ENCODE results near the gene MMS22L.
A peak's percentile ranks its signal among the peaks of the same experiment; 100 is the strongest.
"Not testable (repeated sequence)": the region's sequence is repeated elsewhere in the genome, so short reads cannot be mapped to it uniquely, and the experiment has no call there.

Gene MMS22L

DNA sequence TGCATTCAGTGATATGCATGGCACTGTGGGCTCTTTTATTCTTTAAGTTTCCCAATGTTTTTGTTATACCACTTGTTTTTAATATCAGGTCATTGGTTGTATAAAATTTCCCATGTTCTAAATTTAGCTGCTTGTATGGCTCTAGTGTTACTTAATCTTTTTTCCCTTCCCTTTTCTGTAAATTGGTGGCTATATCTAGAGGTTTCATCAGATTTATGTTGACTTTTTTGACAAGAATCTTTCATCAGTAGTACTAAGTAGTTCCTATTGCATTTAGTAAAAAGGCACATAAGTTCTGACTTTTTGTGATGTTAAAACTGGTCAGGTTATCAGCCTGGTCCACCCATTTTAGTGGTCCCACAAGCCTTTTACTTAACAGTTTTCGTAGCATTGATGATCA is 51.1 kb downstream of the MMS22L start:
- DNase-seq, result no peak

DNA sequence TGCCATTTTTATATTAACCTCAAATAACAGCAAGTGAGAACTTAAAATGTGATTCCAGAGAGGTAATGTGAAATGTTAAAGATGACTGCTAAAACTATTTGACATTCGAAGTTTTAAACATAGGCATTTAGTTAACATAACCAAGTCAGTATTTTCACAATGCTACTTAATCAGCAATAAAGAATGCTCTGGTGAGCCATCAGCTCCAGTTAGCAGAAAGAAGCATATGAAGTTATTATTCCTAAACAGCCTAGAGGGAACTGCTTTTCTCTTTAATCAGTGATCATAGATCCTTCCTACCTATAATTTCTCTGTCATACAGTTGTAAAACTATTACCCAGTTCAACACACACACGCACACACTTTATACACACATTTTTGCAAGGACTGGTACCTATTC is 60.1 kb downstream of the MMS22L start:
- DNase-seq, result no peak

DNA sequence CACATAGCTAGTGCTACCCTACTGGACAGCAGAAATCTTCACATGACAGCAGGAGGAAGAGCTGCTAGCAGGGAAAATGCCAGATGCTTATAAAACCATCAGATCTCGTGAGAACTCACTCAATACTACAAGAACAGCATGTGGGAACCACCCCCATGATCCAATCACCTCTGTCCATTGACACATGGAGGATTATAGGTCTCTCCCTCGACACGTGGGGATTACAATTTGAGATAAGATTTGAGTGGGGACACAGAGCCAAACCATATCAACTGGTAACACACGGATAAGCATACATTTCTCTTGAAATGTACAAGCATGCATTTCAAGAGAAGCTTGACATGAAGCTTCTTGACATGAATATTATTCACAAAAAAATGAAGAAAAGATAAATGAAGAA is 64.1 kb downstream of the MMS22L start:
- DNase-seq, result no peak

DNA sequence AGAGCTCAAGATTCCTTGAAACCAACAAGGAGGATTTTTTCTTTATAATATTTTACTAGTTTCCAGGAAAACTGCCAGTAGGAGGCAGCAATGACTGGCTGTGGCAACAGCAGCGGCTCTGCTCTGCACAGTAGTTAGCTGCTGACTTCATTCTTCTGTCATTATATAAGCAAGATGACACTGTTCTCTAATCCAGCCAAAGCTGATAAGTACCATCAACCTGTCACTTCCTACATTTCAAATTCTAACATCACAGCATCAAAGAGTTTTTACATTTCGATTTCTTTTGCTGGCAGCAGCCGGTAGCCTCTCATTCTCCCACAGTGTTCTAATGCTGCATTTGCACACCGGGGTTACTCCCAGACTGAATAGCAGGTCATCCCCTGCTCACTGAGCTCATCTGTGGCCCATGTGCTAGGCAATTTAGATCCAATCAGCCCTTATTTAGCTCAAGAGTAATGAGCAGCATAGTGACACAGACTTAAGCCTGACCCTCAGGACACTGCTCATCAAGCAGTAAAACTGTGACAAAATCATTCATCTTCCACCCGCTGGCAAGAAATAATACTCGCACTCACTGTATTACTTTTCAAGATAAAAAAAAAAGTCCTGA is 67.8 kb downstream of the MMS22L start:
- peak in 1 of 2 donors; percentile 2 for DNase-seq

DNA sequence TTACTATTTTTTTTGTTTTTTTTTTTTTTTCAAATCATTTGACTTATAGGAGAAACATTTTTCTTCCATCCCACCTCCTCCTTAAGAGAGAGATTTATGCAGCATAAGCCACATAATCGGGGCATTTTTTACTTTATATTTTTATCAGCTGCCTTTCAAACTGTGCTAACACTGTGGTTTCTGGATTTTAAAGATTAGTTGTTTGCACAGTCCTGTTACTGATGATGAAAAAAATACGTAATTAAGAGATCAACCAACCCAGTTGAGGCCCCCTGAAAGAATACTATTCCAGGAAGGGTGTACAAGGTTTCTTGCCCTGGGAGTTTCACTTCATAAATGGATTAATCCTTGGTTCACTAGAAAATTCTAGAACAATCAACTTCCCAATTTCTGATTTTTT is 68.3 kb downstream of the MMS22L start:
- no peak for DNase-seq

DNA sequence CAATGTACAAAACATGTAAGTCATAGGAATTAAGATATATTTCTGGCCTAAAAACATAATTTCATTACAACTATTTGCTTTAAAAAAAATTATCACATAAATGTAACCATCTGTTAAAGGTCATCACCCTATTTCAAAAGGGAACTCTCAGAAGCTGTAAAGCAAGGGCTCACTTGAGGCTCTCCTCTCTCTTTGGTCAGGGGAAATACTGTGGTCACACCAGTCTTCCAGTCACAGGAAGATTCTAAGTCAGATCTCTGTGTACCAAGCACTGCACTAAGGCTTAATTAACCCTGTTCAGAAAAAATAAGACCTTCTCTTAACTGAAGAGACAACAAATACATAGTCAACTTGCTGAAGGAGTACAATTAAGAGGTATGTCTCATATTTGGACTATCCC is 75.6 kb downstream of the MMS22L start:
- no peak for DNase-seq

DNA sequence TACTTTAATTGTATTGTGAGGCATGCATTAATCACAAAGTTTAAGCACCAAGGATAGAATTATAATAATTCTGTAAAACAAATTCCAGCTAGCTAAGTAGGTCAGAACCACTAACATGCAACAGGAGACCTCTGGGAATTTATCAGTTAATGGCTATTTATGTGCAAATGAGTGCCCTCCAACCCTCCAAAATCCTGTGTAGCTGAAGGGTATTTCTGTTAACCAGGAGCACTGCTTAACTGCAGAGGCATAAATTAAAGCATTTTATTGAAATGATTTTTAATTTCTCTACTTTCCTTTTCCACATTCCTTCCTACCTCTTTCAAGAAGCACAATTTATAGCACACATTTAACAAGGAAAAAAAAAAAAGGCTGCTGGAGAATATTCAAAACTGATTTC is 77.0 kb downstream of the MMS22L start:
- DNase-seq, result no peak

DNA sequence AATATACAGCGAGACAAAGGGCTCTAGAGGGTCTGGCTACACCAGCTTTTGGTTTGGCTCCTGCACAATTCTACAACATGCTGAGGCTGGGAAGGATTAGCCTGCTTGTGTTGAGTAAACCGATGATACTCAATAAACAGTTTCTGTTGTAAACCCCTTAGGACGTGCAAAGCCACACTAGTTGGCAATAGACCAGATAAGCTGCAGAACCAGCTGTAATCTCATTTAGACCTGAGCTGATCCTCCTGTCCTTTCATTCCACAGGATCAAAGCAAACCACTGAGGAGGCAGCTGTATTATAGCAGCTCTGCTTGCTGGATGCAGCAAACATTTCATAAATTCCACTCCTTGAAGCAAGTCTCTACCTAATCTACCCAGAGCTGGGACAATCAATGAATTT is 79.7 kb downstream of the MMS22L start:
- no peak for DNase-seq

DNA sequence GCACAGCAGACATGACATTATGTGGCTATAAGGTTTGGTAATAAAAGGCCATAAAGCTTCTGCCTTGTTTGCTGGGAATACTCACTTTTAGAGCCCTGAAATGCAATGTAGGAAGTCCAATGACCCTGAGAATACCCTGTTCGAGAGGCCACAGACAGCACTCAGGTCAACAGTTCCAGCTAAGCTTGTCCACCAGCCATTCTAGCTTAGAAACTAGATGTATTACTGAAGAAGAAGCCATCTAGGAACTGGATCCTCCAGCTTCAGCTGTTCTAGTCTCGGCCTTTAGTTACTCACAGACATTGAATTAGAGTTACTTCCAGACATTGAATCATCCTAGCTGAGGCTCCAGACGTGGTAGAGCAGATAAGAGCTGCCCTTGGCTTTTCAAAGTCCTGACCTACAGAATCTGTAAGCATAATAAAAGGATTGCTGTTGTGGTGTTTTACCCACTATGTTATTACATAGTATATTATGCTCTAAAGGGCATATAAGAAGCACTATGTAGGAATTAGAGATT is 84.9 kb downstream of the MMS22L start:
- no peak for DNase-seq

DNA sequence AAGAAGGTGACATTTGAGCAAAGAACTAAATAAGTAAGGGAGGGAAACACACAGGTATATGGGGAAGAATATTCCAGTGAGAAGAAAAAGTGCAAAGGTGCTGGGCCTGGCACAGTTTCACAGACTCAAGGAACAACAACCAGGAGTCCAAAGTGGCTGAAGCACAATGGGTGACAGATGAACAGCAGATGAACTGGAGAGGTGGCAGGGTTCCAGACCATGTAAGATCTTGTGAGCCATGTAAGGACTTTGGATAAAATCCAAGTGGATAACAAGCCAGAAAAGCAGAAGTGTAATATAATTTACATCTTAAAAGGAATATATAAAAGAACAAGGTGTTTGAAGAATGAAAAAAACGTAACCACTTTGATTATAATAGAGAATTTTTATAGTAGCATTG is 87.9 kb downstream of the MMS22L start:
- no peak for DNase-seq

DNA sequence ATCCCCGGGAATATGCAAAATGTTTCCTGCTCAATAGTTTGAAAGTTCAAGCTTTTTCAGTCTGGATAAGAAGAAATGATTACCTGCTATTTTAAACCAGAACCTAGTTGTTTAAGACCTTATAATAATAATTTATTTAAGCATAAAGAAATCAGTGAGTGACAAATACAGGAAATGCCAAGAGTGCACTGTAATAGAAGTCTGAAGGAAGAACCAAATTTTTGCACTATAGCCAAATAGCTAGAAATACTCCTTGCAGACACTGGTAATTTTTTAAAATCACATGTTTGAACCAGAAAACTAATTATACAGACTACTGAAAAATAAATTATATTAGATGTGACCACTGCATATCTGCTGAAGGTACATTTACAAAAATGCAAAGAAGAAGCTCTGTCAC is 93.2 kb downstream of the MMS22L start:
- no peak for DNase-seq

DNA sequence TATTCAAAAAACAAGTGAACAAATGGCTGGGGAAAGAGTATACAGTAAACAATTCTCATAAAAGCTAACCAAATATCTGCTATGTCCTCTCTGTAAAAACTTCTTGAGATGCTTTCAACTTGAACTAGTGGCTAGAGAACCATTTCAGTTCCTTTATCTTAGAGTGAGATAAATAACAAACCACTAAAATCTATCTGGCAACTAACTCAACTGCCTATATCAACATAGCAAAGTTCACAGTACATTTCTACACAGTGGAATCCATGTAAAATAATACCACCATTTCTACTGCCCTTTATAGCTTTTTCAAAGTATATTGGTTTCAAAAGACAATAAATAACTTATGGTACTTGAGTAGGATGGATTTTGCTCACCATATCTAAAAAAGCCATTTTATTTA is 95.1 kb downstream of the MMS22L start:
- no peak for DNase-seq

DNA sequence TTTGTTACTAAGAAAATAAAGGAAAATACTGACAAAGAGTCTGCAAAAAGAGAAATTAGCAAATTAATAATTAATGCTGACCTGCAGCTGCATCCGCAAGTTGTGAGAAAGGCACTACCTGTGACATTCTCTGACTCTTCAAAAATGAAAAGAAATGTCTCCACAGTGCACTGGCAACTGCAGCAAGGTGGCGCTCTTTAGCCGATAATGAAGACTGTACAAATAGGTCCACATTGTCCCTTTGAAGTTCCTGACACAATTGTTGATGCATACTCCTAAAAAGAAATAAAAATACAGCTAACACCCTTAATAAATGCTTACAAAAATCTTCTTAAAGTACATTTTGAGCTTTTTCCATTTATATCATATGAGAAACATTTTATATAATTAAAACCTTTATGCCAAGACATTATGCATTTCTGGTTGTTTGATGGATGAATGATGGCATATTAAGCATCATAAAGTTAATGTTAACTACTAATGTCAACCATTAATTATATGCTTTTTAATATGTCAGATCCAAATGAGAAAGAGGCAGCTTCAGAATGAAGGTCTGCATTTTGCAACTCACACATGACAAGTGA is 96.5 kb downstream of the MMS22L start:
- peak; percentile 68 to 70 for DNase-seq

DNA sequence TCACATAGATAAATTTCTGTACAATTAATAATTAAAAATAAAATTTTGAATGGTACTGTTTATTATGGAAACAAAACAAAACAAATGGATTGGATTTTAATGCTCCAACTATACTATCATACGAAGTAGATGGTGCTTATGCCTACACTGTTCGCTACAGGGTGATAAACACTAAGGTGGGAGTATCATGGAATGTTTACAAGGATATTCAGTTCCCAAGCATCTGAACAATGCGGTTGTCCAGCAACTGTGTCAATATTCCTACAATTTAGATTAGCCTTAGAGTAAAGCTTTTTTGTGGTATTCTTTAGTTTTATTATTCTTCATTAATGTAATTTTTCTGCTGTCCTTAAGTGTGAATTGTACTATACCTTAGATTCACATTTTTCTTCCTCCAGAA is 105.1 kb downstream of the MMS22L start:
- DNase-seq, result no peak

DNA sequence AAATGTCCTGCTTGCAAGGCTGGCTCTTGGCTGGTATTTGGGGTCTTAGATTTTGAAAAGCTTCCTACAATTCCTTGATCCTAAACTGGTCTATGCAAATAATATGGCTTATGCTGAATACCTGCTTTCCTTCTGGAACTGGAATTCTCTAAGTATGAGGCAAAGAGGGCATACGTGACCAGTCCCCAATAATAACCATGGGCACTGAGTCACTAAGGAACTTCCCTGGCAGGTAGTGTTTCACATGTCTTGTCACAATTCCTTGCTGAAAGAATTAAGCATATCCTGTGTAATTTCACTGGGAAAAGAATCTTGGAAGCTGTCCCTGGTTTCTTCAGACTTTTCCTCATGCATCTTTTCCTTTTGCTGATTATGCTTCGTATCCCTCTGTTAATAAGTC is 106.5 kb downstream of the MMS22L start:
- no peak for DNase-seq

DNA sequence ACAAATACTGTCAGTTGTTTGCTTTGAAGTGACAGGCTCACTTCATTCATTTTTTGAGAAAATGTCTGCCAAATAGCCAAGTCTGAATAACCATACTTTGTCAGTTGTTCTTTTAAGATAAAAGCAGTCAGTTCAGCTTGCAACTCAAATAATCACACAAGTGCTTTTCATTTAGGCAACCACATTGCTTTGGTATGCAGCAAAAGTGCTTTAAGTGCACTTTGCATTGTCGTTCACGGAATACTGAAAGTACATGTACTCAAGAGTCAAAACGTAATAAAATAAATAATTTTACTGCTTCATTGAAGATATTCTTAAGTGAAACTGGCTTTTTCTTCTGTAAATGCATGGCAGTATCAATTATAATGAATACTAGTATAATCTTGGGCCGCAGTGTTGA is 107.2 kb downstream of the MMS22L start:
- DNase-seq, result no peak

DNA sequence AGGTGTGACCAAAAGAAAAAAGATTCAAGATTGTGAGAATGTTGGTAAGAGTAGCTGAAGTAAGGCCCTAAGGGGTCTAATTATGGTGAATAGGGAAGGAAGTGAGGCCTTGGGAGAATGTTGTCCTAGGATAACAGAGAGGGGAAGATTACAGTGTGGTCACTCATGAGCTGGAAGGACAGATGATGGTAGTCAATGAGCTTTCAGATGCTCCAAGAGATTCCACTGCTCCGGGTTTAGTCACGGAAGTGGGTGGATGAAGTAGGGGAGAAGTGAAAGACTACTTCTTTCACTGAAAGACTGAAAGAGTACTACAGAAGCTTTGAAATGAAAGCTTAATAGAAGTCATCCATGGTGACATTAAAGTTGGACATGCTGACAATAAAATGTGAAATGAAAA is 108.5 kb downstream of the MMS22L start:
- DNase-seq, result no peak

DNA sequence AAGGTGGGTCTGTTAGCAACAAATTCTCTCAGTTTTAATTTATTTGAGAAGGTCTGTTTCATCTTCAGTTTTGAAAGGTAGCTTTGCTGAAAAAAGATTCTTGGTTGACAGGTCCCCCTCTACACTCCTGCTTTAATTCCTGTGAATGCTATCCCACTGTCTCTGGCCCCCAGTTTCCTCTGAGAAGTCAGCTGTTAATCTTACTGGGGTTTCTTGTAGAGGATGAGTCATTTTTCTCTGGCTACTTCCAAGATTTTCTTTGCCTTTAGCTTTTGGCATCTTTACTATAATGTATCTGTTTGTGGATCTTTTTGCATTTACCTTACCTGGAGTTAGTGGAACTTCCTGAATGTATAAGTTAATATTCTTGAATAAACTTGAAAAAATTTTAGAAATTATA is 122.7 kb downstream of the MMS22L start:
- no peak for DNase-seq

DNA sequence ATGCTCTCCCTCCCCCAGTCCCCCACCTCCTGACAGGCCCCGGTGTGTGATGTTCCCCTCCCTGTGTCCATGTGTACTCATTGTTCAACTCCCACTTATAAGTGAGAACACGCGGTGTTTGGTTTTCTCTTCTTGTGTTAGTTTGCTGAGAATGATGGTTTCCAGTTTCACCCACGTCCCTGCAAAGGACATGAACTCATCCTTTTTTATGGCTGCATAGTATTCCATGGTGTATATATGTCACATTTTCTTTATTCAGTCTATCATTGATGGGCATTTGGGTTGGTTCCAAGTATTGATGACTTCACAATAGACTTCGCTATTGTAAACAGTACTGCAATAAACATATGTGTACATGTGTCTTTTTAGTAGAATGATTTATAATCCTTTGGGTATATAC is 127.6 kb downstream of the MMS22L start:
- DNase-seq, result not testable (repeated sequence)

DNA sequence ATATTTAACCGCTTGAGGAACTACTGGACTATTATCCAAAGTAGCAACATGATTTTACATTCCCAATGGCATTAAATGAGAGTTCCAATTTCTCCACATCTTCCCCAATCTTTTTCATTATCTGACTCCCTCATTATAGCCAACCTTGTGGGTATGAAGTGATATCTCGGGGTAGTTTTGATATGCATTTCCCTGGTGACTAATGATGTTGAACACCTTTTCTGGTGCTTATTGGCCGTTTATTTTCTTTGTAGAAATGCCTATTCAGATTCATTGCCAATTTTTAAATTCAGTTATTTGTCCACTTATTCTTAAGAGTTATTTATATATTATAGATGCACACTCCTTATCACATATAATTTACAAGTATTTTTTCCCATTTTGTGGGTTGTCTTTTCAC is 129.0 kb downstream of the MMS22L start:
- no peak for DNase-seq

DNA sequence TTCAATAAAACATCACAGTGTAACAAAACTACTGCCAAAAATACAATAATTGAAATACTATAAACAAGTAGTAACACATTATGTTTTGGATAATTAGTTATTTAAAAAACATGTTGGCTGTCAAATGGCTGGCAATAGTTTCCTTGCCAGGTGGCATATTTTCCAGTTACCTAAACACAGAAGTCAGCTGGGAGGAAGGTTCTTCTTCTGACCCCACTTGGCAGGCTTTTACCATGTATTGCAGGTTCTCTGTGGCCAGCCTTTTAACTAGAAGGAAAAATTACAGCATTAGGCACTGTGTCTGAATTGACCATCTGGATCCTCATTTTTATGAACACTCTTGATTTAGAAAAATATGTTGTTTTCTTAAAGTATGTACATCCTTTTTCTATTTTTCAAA is 131.4 kb downstream of the MMS22L start:
- no peak for DNase-seq

DNA sequence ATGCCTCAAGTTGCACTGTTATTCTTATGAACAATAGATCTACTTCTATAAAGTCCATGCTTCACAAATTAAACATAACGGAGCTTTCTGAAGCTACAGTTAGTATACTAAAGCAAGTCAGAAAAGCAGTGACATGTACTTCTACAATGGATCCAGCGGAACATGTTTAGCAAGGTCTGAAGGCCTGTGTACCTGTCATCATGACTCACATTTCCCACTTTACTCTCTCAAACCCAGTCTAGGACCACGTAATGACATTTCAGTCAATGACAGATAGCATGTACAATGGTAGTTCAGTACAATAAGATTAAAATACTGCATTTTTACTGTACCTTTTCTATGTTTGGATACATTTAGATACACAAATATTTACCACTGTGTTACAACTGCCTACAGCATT is 132.1 kb downstream of the MMS22L start:
- DNase-seq, result no peak

DNA sequence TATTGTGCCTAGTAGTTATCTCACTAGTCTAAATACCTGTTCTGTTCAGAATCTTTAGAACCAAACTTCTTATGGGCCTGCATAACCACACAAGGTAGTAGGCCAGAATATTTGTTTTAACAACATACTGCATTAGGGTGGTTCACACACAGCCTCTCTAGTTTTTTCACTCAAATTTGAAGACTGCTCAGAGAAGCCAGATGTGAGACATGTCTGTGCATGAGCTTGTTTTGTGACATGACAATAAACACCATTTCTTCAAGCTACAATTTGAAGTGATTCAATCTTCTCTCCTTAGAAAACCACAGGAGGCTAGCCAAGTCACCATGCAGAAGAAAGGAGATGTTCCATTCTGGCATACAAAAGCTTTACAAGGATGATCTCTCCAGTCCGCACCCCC is 135.6 kb downstream of the MMS22L start:
- DNase-seq, result no peak

DNA sequence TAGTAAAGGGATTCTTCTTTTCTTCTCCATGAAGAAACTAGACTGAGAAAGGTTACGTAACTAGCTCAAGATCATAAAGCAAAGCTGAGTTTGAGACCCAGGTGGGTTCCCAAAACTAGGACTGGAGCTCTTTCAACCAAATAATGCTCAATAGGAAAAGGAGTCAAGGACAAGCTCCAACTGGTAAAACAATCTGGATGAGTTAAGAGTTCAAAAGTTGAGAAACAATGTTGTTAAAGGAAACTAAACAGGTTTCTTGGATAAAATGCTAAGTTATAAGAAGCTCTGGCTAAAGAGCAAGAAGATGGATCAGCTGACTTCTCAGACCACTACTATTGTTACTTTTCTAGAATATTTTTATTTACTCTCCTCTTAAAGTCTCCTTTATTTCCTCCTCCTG is 137.3 kb downstream of the MMS22L start:
- DNase-seq, result no peak

DNA sequence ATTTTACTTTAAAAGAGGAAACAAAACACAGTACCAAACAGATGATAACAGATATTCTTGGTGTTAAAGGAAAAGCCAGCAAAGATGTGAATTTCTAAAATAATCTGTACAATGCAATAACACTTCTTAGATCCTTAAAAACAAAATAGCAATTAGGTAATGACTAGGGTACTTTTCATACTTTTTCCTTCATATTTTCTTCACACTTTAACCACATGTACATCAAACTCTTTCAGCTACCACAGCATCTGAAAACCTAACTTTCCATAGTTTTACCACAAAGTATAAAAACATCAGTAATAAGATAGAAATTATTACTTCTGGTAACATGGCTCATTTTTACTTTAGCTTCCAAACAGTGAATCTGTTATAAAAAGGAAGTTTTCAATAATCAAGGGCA is 141.3 kb downstream of the MMS22L start:
- DNase-seq, result no peak

Data from stimulated activated CD4-positive, alpha-beta T cell treated with anti-CD3 and anti-CD28 coated beads, Interleukin-2, amount 100 ng/mL, for 24 hours (primary cell).